Measurements from ENCODE around the gene TMEM91. TPM values are rescaled to one million over a fixed set of nuclear protein-coding genes. Genes with fewer than 3 reads are reported as not detected.
"Not testable (repeated sequence)": the region's sequence is repeated elsewhere in the genome, so short reads cannot be mapped to it uniquely, and the experiment has no call there.

TMEM91 gene
- total and polyA plus RNA-seq, 2 of the 4 experiments (the other 2 are of a cell fraction): 1.4 to 4.8 TPM

GRCh38 chr19:41346916-41347315 lies 29.4 kb upstream of the TMEM91 start:
- H3K56ac ChIP-seq (ENCODE audit: extremely low read depth, insufficient read depth, low read length); H3K27ac ChIP-seq (ENCODE audit: insufficient read depth, low read length); H2AFZ ChIP-seq (replicated peaks; ENCODE audit: low read length, poor library complexity); dilution Hi-C loops (cut with HindIII; ENCODE audit: low sequenced_read_pairs, unreplicated experiment); H4K8ac ChIP-seq (ENCODE audit: low read depth in 2 of 2, low read length in 2 of 2); H2BK5ac ChIP-seq (ENCODE audit: low read depth, low read length, poor library complexity, severe bottlenecking); in situ Hi-C loops (cut with MboI; ENCODE audit: low sequenced_read_pairs); H3K4me2 ChIP-seq (ENCODE audit: low read depth, low read length); H3K23ac ChIP-seq (ENCODE audit: low read depth, low read length); H2BK120ac ChIP-seq (ENCODE audit: low read depth, low read length); H3K18ac ChIP-seq (ENCODE audit: low read depth, low read length); H2BK15ac ChIP-seq (ENCODE audit: low read depth, low read length); H3K4me3 ChIP-seq (ENCODE audit: insufficient read depth, low read depth, low read length); CTCF ChIA-PET; H4K91ac ChIP-seq (ENCODE audit: insufficient read depth, low read depth, low read length); H3K4ac ChIP-seq (ENCODE audit: low read depth, low read length); H2BK20ac ChIP-seq (ENCODE audit: low read depth, low read length); DNase-seq; H2AK5ac ChIP-seq (ENCODE audit: low read depth, low read length); ATAC-seq (ENCODE audit: low read depth); H3K14ac ChIP-seq (replicated peaks; ENCODE audit: low read depth, low read length); intact Hi-C loops (cut with micrococcal nuclease); H3K4me1 ChIP-seq (ENCODE audit: control insufficient read depth, insufficient read depth, low read length); H3K9ac ChIP-seq (ENCODE audit: low read depth, low read length); H3K9me3 ChIP-seq (ENCODE audit: control insufficient read depth, insufficient read depth, low read length); H3K9me1 ChIP-seq (ENCODE audit: insufficient read depth, low read length); H2AK9ac ChIP-seq (replicated peaks; ENCODE audit: low read depth, low read length, poor library complexity); BruUV-seq (replicated peaks); H4K5ac ChIP-seq (ENCODE audit: low read depth, low read length); H3K27me3 ChIP-seq (ENCODE audit: control insufficient read depth, insufficient read depth, low read length): not testable (repeated sequence)
- Histone ChIP-seq H3K79me1 (ENCODE audit: low read depth in 1 of 2, low read length in 2 of 2) (peaks cover 31 to 72% of the 10 kb centered on the region in 2 experiments), H3K36me3 (ENCODE audit: control insufficient read depth, insufficient read depth, low read length) (peaks cover 30% of the 10 kb centered on the region), H4K20me1 (ENCODE audit: insufficient read depth, low read length) (peaks cover 58% of the 10 kb centered on the region)
- POLR2A ChIA-PET (ENCODE audit: unreplicated experiment): interaction anchor here (0.6 kb wide), 1 partner anchor 513 kb away, joined by 7 read pairs; no protein-coding TSS in a partner anchor
- no CpG with 5 or more reads among the region's 9 CpGs for WGBS, 2 experiments (ENCODE audit: extremely low coverage in 2 of 2, insufficient read length in 1 of 2)
